H1 (cell line): Measurements from ENCODE around the gene SRPRB. TPM values are rescaled to one million over a fixed set of nuclear protein-coding genes. Genes with fewer than 3 reads are reported as not detected.

ENCODE experiments used
- ATF3 ChIP-seq: IDR thresholded peaks from 2 replicates; pipeline ENCODE4 v1.6.1; 2011; ENCODE audit warnings: low read depth, mild to moderate bottlenecking, low read length; ENCODE audit not compliant: insufficient read depth
- HDAC2 ChIP-seq, 2 experiments: fragments of 300-600 bp in 1 of 2; sonication (generic) in 1 of 2; IDR thresholded peaks; 2 replicates each; pipeline ENCODE4 v1.6.1; 2011 to 2012; ENCODE audit warnings: low read depth in 2 of 2, low read length in 2 of 2, mild to moderate bottlenecking in 2 of 2, moderate library complexity in 2 of 2, borderline replicate concordance in 1 of 2, inconsistent platforms in 1 of 2
- JUN ChIP-seq: IDR thresholded peaks from 2 replicates; pipeline ENCODE4 v1.6.1; 2011; ENCODE audit warnings: low read depth, mild to moderate bottlenecking, improper control_type of control experiment, low read length
- polyA plus RNA-seq, 7 experiments: library from polyadenylated mRNA; depleted of rRNA in 3 of 7; stranded (reverse) in 5 of 7; unstranded in 2 of 7; fragments of >200 nt in 5 of 7; fragments of 200-250 nt in 2 of 7; gene quantifications; 1 replicate in 5 of 7; 2 replicates in 1 of 7; 4 replicates in 1 of 7; pipeline versions ENCODE4 v1.2.1 to v1.2.3, GENCODE V29; 2011 to 2013; ENCODE audit warnings: missing spikeins in 2 of 7, mixed read lengths in 2 of 7
- total RNA-seq: library from RNA; stranded (reverse); fragmentation: NEBNext Ultra II Directional; extraction: Animal tissue kit (Norgen Biotek cat#: 25700); gene quantifications from 2 replicates; pipeline ENCODE4 v1.2.1, GENCODE V29; 2021

The SRPRB gene
- total and polyA plus RNA-seq, 2 of the 8 experiments (the other 6 are each of a cell fraction or from before 2014, with no cell fraction given): 15.9 to 49.8 TPM

- TF ChIP-seq HDAC2 (IDR thresholded peaks at IDR 0.05; ENCODE audit: borderline replicate concordance in 1 of 2, low read depth in 2 of 2, low read length in 2 of 2) (no peak), JUN (no peak), ATF3 (no peak)
These were observed 43.1 kb upstream of the SRPRB start (continued) for GRCh38 chr3:133762539-133762938.
